Activated CD4-positive, alpha-beta memory T cell treated with anti-CD3 and anti-CD28 coated beads, Interleukin-2, amount 10 ng/mL, durations not matched to agents 7 days and 5 days (primary cell): Measurements from ENCODE around the gene CATSPER2. TPM values are rescaled to one million over a fixed set of nuclear protein-coding genes. Genes with fewer than 3 reads are reported as not detected.
"Not testable (repeated sequence)": the region's sequence is repeated elsewhere in the genome, so short reads cannot be mapped to it uniquely, and the experiment has no call there.

ENCODE experiments used
- CTCF ChIA-PET: fragments of 350-600 bp; sonication (Branson Sonifier 250); formaldehyde crosslinking; loops from one replicate; lab custom pipeline; 2021; ENCODE audit warnings: antibody characterized with exemption, inconsistent platforms; lab: Charles Lee
- POLR2A ChIA-PET: fragments of 350-600 bp; sonication (Branson Sonifier 250); formaldehyde crosslinking; loops from one replicate; lab custom pipeline; 2021; ENCODE audit warnings: antibody characterized with exemption; lab: Charles Lee
- DNase-seq: peaks from one replicate; pipeline ENCODE4 v3.0.0-alpha.2; 2020
- H3K27ac Mint-ChIP-seq: one replicate; pipeline ENCODE4 v1.8.0; 2021; ENCODE audit warnings: mild to moderate bottlenecking, mixed read lengths
- H3K27me3 Mint-ChIP-seq: one replicate; pipeline ENCODE4 v1.8.0; 2021; ENCODE audit warnings: mixed read lengths
- H3K36me3 Mint-ChIP-seq: one replicate; pipeline ENCODE4 v1.8.0; 2021; ENCODE audit warnings: low read depth, mixed read lengths
- H3K4me1 Mint-ChIP-seq: one replicate; pipeline ENCODE4 v1.8.0; 2021; ENCODE audit warnings: mixed read lengths
- H3K4me3 Mint-ChIP-seq: one replicate; pipeline ENCODE4 v1.8.0; 2021; ENCODE audit warnings: mild to moderate bottlenecking, mixed read lengths
- H3K9me3 Mint-ChIP-seq: one replicate; pipeline ENCODE4 v1.8.0; 2021; ENCODE audit warnings: mixed read lengths
- total RNA-seq, 2 experiments: library from RNA; stranded (reverse); gene quantifications; one replicate each; pipeline ENCODE4 v1.2.3, GENCODE V29; 2021

Gene CATSPER2
- total RNA-seq, 2 experiments from 2014 or later = 3.0 to 4.7 TPM

DNA sequence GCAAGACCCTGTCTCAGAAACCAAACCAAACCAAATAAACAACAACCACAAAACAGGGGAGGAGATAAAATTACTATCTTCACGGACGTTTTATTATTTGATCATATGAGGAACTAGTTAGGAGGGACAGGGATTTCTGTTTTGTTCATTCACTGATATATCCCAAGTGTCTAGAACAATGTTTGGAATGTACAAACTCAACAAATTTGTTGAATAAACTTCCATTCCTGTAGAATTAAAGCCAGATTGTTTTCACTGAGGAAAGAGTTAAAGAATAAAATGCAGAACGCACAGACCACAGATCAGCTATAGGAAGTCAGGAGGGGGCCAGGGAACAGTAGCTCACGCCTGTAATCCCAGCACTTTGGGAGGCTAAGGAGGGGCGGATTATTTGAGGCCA, 23.5 kb downstream of the CATSPER2 start:
- H3K27ac Mint-ChIP-seq = no peak overlapping the region
- CTCF ChIA-PET = no interaction called here

DNA sequence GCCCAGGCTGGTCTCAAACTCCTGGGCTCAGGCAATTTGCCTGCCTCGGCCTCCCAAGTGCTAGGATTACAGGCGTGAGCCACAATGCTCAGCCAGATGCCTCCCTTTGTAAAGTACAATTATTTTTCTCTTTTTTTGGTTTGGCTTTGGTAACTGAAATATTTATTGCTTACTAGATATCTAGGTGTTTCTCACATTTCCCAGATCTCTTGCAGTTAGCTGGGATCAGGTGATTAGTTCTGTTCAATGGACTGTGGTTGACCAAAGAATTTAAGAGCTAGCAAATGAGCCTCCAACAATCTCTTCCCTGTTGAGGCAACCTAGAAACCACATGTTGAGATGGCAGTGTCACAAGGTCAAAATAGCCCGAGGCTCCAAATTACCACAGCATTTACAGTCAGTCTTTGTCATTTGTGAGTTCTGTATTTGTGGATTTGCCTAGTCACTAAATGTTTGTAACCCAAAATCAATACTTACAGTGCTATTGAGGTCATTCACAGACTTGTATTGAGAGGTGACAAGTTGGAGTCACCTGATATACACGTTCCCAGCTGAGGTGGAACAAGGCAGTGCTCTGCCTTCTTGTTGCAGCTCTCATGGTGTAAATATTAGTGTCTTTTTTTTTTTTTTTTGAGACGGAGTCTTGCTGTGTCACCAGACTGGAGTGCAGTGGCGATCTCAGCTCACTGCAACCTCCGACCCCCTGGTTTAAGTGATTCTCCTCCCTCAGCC, 26.4 kb downstream of the CATSPER2 start:
- H3K4me3 Mint-ChIP-seq, H3K27ac Mint-ChIP-seq, DNase-seq, H3K4me1 Mint-ChIP-seq, H3K36me3 Mint-ChIP-seq, H3K9me3 Mint-ChIP-seq, POLR2A ChIA-PET, CTCF ChIA-PET: not testable (repeated sequence)
- peaks cover 22% of the 10 kb centered on the region for H3K27me3 Mint-ChIP-seq

More for the DNA sequence above, 23.5 kb downstream of the CATSPER2 start:
- Mint-ChIP-seq H3K4me3 (no peak overlapping the region), H3K9me3 (no peaks in the 10 kb centered on the region), H3K27me3 (peaks cover 16% of the 10 kb centered on the region), H3K4me1 (no peaks in the 10 kb centered on the region), H3K36me3 (no peaks in the 10 kb centered on the region)
- POLR2A ChIA-PET = no interaction called here
- DNase-seq = no peak

DNA sequence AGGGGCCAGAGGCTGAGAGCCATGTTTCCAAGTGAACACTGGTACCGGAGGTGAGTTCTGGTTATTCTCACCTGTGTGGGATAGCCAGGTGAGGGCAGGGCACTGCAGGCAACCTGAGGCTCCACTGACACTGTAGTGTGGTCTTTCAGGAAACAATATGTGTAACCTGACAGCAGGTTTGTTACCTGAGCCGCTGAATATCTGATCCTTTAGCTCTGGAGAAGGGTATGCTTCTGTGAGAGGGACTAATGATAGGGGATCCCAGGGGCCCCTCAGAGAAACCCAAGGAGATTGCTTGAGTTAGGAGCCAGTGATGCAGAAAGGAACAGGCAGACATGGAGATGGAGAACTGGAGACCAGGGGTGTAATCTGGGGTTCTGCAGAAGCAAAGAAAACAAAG, 29.9 kb downstream of the CATSPER2 start, which contains the start of gene STRC:
Gene STRC, minus strand, starts transcription at position 101 of the 400 bp plus-strand sequence. Its CDS starts 78 bp downstream, at position 23.
- H3K27me3 Mint-ChIP-seq = peaks cover 16% of the 10 kb centered on the region
- H3K9me3 Mint-ChIP-seq, H3K4me3 Mint-ChIP-seq, H3K4me1 Mint-ChIP-seq, CTCF ChIA-PET, POLR2A ChIA-PET, DNase-seq, H3K27ac Mint-ChIP-seq, H3K36me3 Mint-ChIP-seq: not testable (repeated sequence)

DNA sequence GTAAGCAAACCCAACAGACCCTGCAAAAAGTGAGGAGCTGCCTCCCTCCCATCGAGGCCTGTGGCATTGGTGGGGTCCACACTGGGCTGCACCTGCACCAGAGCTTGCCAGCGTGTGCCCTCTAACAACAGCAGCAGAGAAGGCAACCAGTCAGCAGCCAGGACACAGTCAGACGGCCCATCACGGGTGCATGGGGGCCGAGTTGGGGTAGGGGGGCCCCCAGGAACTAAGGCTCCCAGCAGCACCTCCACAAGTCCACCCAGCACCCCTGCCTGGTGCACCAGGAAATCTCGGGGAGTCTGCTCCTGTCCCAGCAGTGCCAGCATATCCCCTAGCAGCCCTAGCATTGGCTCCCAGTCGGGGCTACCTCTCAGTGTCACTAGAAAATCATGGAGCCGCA, 30.9 kb downstream of the CATSPER2 start:
- H3K4me1 Mint-ChIP-seq, H3K9me3 Mint-ChIP-seq, H3K4me3 Mint-ChIP-seq, CTCF ChIA-PET, H3K27ac Mint-ChIP-seq, POLR2A ChIA-PET, H3K36me3 Mint-ChIP-seq, DNase-seq: not testable (repeated sequence)
- peaks cover 13% of the 10 kb centered on the region for H3K27me3 Mint-ChIP-seq

DNA sequence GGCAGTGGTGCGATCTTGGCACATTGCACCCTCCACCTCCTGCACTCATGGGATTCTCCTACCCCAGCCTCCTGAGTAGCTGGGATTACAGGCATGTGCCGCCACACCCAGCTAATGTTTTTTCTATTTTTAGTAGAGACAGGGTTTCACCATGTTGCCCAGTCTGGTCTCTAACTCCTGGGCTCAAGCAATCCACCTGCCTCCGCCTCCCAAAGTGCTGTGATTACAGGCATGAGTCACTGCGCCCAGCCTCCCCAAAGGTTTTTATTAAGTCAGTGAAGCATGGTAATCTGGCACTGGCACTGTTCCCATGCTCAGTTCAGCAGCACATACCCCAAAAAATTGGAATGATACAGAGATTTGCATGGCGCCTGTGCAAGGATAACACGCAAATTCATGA, 46.4 kb downstream of the CATSPER2 start:
- H3K36me3 Mint-ChIP-seq, POLR2A ChIA-PET, H3K4me1 Mint-ChIP-seq, CTCF ChIA-PET, DNase-seq, H3K9me3 Mint-ChIP-seq, H3K27ac Mint-ChIP-seq, H3K4me3 Mint-ChIP-seq: not testable (repeated sequence)
- H3K27me3 Mint-ChIP-seq = peaks cover 26% of the 10 kb centered on the region

DNA sequence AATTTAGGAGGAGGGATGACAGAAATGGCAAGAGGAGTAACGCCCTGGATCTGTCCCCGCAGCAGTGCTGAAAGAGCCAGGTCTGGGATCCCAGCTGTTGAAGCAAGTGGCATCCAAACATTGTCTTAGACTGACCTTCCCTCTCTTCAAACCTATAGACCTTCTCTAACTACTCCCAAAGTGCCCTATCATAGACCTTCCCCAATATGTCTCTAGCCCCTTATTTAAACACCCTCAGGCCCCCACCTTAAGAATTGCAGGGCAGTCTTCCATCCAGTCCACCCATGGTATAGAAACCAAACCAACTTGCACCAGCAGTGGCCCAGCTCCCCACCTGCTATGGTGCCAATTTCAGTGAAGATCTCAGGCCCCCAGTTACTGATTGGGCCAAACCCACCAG, 48.4 kb downstream of the CATSPER2 start:
- POLR2A ChIA-PET, H3K27ac Mint-ChIP-seq, H3K4me3 Mint-ChIP-seq, CTCF ChIA-PET, H3K9me3 Mint-ChIP-seq, H3K36me3 Mint-ChIP-seq, DNase-seq, H3K4me1 Mint-ChIP-seq: not testable (repeated sequence)
- peaks cover 33% of the 10 kb centered on the region for H3K27me3 Mint-ChIP-seq

DNA sequence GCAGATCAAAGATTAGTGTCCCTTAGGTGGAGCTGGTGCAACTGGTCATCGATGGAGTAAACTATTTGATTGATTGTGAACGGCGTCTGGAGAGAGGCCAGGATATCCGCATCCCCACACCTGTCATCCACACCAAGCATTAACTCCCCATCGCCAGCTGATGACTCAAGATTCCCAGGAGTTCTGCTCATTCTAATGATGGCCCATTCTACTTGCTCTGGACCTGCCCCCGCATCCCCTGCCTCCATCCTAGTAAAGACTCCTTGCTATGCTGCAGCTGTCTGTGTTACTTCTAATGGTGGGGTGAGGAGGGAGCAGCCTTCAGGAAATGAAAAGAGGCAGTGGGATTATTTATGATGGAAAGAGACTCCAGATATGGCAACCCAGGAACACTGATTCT, 49.5 kb downstream of the CATSPER2 start:
- H3K9me3 Mint-ChIP-seq, H3K27ac Mint-ChIP-seq, H3K4me3 Mint-ChIP-seq, CTCF ChIA-PET, H3K36me3 Mint-ChIP-seq, H3K4me1 Mint-ChIP-seq, DNase-seq, POLR2A ChIA-PET: not testable (repeated sequence)
- H3K27me3 Mint-ChIP-seq = peaks cover 31% of the 10 kb centered on the region

DNA sequence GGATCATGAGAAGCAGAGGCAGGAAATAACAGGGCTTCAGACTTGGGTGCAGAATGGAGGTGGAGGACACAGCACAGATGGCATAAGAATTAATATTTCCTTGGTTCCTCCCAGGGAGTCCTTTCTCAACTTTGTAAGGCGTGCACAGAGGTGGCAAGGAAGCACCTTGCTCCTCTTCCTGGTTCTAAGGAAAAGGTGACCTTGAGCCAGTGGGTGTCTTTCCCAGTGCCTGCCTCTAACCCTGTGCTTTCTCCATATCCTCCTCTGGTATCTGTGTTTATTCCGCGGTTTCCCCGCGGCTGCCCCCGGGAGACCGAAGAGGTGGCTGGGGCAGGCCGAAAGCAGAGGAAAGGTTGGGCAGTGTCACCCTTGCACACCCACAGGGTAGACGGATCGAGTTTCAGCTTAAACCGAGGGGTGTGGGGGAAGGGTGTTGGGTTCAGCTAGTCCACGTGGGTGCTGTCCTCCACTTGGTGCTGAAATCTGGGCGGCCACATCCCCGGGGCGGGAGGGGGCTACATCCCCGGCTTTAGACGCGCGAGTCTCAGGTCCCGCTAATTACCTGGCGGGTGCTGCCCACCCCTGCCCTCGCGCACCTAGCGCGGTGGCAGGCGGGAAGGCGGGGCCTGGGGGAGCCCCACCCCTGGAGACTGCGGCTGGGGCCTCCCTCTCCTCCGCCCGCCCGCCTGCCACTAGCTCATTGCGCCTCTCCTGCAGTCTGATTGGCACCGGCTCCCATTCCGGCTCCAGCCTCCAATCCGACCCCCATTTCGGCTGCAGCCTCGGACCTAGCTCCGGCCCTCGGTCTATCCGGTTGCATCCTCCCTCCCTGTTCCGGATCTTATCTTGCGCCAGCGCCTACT, 55.1 kb downstream of the CATSPER2 start, which contains the start of gene CKMT1B:
Gene CKMT1B, plus strand, starts transcription at position 700 of the 863 bp plus-strand sequence. CDS start 192 bp downstream, outside the sequence.
- H3K4me3 Mint-ChIP-seq, DNase-seq, POLR2A ChIA-PET, H3K4me1 Mint-ChIP-seq, CTCF ChIA-PET, H3K36me3 Mint-ChIP-seq, H3K27ac Mint-ChIP-seq, H3K9me3 Mint-ChIP-seq: not testable (repeated sequence)
- peaks cover 15% of the 10 kb centered on the region for H3K27me3 Mint-ChIP-seq

DNA sequence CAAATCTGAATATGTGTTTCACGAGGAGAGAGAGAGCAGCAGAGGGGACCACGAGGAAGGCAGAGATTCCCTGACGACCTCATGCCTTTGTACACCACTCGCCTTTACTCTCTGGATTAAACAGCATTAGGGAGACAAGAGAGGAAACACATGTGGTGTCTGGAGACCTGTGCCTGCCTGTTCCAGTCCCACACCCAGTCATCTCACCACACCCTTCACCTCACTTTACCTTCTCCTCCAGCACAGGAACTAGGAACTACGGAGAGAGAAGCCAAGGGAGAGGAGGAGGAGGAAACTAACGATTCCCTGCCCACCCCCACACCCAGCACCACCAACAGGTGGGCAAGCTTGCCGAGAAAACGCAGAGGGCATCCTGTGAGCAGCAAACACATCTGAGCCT, 55.8 kb downstream of the CATSPER2 start:
- POLR2A ChIA-PET, CTCF ChIA-PET: not testable (repeated sequence)

DNA sequence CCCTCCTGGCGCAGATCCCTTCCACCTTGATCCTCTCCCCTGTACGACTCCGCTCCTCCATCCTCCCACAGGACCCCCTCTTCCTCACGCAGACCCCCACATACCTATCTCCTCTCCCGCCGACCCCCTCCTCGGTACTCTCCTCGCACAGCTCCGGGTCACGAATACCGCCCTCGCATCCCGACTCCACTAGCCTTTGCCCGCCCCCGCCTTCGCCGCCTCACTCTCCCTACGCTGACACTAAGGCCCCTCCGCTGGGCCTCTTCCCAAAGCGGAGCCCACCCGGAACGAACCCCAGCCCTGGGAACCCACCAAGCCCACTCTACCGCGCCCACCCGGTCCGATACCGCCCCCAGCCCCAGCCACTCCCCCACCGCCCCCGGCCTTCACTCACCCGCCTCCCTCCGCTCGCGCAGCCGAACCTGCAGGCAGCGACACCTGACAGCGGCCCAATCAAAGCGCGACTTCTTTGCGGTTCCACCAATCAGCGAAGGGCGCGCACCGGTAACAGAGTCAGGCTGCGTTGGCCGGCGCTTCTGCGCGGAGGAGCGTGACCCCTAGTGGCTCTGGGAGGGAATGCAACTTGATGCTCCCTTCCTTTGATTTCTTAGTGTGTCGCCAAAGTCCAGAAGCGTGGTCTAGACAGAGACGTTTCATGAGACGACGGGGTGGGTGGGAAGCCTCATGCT, 58.7 kb downstream of the CATSPER2 start, which contains the start of gene PPIP5K1:
Gene PPIP5K1, minus strand, starts transcription at position 431 of the 689 bp plus-strand sequence. CDS start 5,704 bp downstream, outside the sequence.
- POLR2A ChIA-PET, DNase-seq, H3K4me3 Mint-ChIP-seq, H3K36me3 Mint-ChIP-seq, CTCF ChIA-PET, H3K27ac Mint-ChIP-seq, H3K4me1 Mint-ChIP-seq, H3K27me3 Mint-ChIP-seq, H3K9me3 Mint-ChIP-seq: not testable (repeated sequence)

More for the DNA sequence above, 55.8 kb downstream of the CATSPER2 start:
- not testable (repeated sequence) for H3K4me1 Mint-ChIP-seq, DNase-seq, H3K27ac Mint-ChIP-seq, H3K4me3 Mint-ChIP-seq, H3K9me3 Mint-ChIP-seq, H3K36me3 Mint-ChIP-seq
- H3K27me3 Mint-ChIP-seq = peaks cover 13% of the 10 kb centered on the region
